Measurements from ENCODE around the gene PIEZO1.

DNA sequence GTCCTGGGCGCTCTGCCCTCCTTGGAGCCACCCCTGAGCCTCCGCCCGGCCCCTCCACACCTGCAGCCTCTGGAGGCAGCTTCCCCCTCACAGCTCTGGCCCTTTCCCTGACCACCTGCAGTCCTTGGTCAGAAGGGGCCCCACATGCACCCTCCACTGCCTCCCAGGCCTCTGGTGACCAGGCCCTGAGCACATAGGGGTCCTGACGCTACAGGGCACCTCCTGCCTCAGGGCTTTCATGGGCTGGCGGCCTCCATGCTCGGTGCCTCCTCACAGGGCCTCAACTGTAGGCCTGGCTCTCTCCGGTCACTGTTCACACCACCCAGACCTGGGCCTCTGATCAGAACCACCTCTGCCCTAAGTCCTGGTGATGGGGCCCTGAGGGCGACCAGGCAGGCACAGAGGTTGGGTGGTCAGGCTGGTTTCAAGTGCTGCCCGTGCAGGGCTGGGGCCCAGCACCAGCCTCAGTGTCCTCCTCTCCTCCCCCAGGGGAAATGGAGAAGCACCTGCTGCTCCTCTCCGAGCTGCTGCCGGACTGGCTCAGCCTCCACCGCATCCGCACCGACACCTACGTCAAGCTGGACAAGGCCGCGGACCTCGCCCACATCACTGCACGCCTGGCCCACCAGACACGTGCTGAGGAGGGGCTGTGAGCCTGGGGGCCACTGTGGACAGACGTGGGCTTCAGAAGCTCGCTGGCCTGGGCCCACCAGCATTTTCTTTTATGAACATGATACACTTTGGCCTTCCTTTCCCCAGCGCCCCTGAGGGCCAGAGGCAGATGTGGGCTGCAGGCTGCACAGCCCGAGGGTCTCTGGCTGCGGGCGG, 22.8 kb upstream of the PIEZO1 start:
- TF ChIP-seq POLR2A (IDR thresholded peaks at IDR 0.05; ENCODE audit: low read depth, low read length), result peak; percentile 7
- TF ChIP-seq FOS (IDR thresholded peaks at IDR 0.05; ENCODE audit: borderline replicate concordance, insufficient read depth, low read length), result no peak
- TF ChIP-seq, protein P1, sequence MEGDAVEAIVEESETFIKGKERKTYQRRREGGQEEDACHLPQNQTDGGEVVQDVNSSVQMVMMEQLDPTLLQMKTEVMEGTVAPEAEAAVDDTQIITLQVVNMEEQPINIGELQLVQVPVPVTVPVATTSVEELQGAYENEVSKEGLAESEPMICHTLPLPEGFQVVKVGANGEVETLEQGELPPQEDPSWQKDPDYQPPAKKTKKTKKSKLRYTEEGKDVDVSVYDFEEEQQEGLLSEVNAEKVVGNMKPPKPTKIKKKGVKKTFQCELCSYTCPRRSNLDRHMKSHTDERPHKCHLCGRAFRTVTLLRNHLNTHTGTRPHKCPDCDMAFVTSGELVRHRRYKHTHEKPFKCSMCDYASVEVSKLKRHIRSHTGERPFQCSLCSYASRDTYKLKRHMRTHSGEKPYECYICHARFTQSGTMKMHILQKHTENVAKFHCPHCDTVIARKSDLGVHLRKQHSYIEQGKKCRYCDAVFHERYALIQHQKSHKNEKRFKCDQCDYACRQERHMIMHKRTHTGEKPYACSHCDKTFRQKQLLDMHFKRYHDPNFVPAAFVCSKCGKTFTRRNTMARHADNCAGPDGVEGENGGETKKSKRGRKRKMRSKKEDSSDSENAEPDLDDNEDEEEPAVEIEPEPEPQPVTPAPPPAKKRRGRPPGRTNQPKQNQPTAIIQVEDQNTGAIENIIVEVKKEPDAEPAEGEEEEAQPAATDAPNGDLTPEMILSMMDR (IDR thresholded peaks at IDR 0.05; ENCODE audit: extremely low read depth in 1 of 2, insufficient read depth in 1 of 2, low read depth in 1 of 2, low read length in 2 of 2), result no peak
- no peak for TF ChIP-seq MYC (IDR thresholded peaks at IDR 0.05; ENCODE audit: low read depth, low read length)
- TF ChIP-seq JUN (IDR thresholded peaks at IDR 0.05; ENCODE audit: borderline replicate concordance, insufficient read depth, insufficient read length, low read depth), result no peak
